Measurements from ENCODE around the gene IRX2. TPM values are rescaled to one million over a fixed set of nuclear protein-coding genes. Genes with fewer than 3 reads are reported as not detected.

The IRX2 gene
- total RNA-seq, 4 donors from 2014 or later = 2.4 TPM; not detected in 3

DNA sequence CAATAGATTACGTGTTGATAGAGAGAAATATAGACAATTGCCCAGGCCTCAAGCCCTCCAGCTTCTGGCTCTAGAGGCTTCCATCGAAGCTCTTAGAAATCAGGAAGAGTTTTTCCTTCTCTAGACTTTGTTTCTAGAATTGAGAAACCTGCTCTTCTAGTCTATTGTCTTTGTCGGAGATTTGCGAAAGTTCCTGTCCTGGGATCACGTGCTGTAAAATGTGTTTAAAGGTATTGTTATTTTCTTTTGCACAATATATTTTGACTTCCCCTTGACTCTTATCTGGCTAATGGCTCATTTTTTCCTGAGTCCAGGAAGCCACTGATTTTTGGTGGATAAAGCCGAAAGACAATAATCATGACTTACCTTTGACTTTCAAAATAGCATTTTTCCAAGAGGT is 32.1 kb downstream of the IRX2 start:
- in situ Hi-C loops (cut with MboI; ENCODE audit: low sequenced_read_pairs in 4 of 4) (no loop called here), intact Hi-C loops (cut with DNase I; ENCODE audit: low total_unique reads) (no loop called here)
- no peak for DNase-seq
- Histone ChIP-seq H3K36me3 (no peaks in the 10 kb centered on the region), H3K4me3 (no peak overlapping the region), H3K27ac (no peak overlapping the region), H3K4me1 (no peaks in the 10 kb centered on the region), H3K27me3 (no peaks in the 10 kb centered on the region), H3K9me3 (no peaks in the 10 kb centered on the region)
- no peak for TF ChIP-seq POLR2A (IDR thresholded peaks at IDR 0.05)
- TF ChIP-seq, protein P1, sequence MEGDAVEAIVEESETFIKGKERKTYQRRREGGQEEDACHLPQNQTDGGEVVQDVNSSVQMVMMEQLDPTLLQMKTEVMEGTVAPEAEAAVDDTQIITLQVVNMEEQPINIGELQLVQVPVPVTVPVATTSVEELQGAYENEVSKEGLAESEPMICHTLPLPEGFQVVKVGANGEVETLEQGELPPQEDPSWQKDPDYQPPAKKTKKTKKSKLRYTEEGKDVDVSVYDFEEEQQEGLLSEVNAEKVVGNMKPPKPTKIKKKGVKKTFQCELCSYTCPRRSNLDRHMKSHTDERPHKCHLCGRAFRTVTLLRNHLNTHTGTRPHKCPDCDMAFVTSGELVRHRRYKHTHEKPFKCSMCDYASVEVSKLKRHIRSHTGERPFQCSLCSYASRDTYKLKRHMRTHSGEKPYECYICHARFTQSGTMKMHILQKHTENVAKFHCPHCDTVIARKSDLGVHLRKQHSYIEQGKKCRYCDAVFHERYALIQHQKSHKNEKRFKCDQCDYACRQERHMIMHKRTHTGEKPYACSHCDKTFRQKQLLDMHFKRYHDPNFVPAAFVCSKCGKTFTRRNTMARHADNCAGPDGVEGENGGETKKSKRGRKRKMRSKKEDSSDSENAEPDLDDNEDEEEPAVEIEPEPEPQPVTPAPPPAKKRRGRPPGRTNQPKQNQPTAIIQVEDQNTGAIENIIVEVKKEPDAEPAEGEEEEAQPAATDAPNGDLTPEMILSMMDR (IDR thresholded peaks at IDR 0.05 in 4 of 5, conservative IDR thresholded peaks at IDR 0.05 in 1 of 5) = no peak
- no peak for ATAC-seq

DNA sequence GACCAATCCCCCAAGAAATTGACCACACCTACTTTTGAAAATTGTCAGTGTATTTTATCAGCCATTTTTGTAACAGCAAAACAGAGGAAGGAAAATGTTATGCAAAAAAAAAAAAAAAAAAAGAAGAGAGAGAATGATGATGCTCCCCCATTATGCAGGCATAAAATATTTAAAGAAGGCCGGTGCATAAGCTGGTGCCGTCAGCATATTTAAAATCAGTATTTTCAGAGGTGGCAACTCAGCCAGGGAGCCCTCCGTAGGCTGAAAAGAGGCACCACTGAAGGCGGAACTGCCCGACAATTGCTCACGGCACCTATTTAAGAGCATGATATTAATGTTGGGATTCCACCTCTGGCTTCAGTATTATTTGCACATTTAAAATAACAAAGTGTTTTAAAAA is 33.4 kb downstream of the IRX2 start:
- Histone ChIP-seq H3K4me1 (no peaks in the 10 kb centered on the region), H3K9me3 (no peaks in the 10 kb centered on the region), H3K27me3 (no peaks in the 10 kb centered on the region), H3K4me3 (no peak overlapping the region), H3K27ac (no peak overlapping the region), H3K36me3 (no peaks in the 10 kb centered on the region)
- no peak for DNase-seq
- intact Hi-C loops (cut with DNase I; ENCODE audit: low total_unique reads) (no loop called here), in situ Hi-C loops (cut with MboI; ENCODE audit: low sequenced_read_pairs in 4 of 4) (no loop called here)
- no peak for ATAC-seq
- TF ChIP-seq, protein P1 (IDR thresholded peaks at IDR 0.05 in 4 of 5, conservative IDR thresholded peaks at IDR 0.05 in 1 of 5) = no peak
- TF ChIP-seq POLR2A (IDR thresholded peaks at IDR 0.05) = no peak

GRCh38 chr5:2715856-2716255 is 35.6 kb downstream of the IRX2 start:
- H3K4me3 ChIP-seq = no peak overlapping the region
- in situ Hi-C loops (cut with MboI; ENCODE audit: low sequenced_read_pairs in 4 of 4) = no loop called here
- DNase-seq = no peak
- no peak for ATAC-seq
- no peaks in the 10 kb centered on the region for H3K36me3 ChIP-seq
- intact Hi-C loops (cut with DNase I; ENCODE audit: low total_unique reads) = no loop called here
- no peaks in the 10 kb centered on the region for H3K27me3 ChIP-seq
- TF ChIP-seq POLR2A (IDR thresholded peaks at IDR 0.05) = no peak
- no peaks in the 10 kb centered on the region for H3K9me3 ChIP-seq
- H3K27ac ChIP-seq = no peak overlapping the region
- no peaks in the 10 kb centered on the region for H3K4me1 ChIP-seq

- ATAC-seq (no peak), DNase-seq (no peak)
- H3K4me1 ChIP-seq = no peaks in the 10 kb centered on the region
- H3K27ac ChIP-seq = no peak overlapping the region
- no peaks in the 10 kb centered on the region for H3K27me3 ChIP-seq
- in situ Hi-C loops (cut with MboI; ENCODE audit: low sequenced_read_pairs in 4 of 4) (no loop called here), intact Hi-C loops (cut with DNase I; ENCODE audit: low total_unique reads) (no loop called here)
- no peak overlapping the region for H3K4me3 ChIP-seq
- H3K9me3 ChIP-seq = no peaks in the 10 kb centered on the region
- no peak for TF ChIP-seq POLR2A (IDR thresholded peaks at IDR 0.05)
- TF ChIP-seq, protein P1 (IDR thresholded peaks at IDR 0.05 in 4 of 5, conservative IDR thresholded peaks at IDR 0.05 in 1 of 5) = no peak
- no peaks in the 10 kb centered on the region for H3K36me3 ChIP-seq
These were observed 36.7 kb downstream of the IRX2 start for GRCh38 chr5:2714805-2715204.

- Histone ChIP-seq H3K4me1 (no peaks in the 10 kb centered on the region), H3K27me3 (no peaks in the 10 kb centered on the region), H3K36me3 (no peaks in the 10 kb centered on the region), H3K9me3 (no peaks in the 10 kb centered on the region), H3K4me3 (no peak overlapping the region), H3K27ac (no peak overlapping the region)
- no peak for TF ChIP-seq POLR2A (IDR thresholded peaks at IDR 0.05)
- TF ChIP-seq, protein P1 (IDR thresholded peaks at IDR 0.05 in 4 of 5, conservative IDR thresholded peaks at IDR 0.05 in 1 of 5) = no peak
- DNase-seq = no peak
- intact Hi-C loops (cut with DNase I; ENCODE audit: low total_unique reads) = no loop called here
- in situ Hi-C loops (cut with MboI; ENCODE audit: low sequenced_read_pairs in 4 of 4) = no loop called here
- ATAC-seq = no peak
These were observed 37.5 kb downstream of the IRX2 start for GRCh38 chr5:2714026-2714425.
